Measurements from ENCODE around the gene ADH1A. TPM values are rescaled to one million over a fixed set of nuclear protein-coding genes. Genes with fewer than 3 reads are reported as not detected.

Gene ADH1A
- total RNA-seq, 1 experiment from 2014 or later, result not detected

DNA sequence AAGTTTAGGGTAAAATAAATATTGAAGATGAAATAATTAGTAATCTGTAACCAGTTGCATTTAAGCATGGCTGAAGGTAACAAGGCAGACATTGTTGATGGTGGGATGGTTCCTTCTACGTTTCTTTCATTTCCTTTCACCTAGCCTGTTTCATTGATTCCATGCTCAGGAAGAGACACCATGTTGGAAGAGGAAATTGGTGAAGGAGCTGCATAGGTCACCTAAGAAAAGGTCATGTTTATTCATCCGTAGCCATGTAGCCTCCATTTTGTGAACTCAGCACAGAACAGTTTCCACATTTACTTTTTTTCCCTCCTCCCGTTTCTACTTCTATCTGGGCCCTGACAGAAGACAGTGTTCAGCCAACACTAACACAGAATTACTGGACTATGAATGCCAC lies 26.6 kb upstream of the ADH1A start:
- no peak overlapping the region for H3K14ac ChIP-seq (ENCODE audit: insufficient read depth, low read length)
- H3K9me3 ChIP-seq (ENCODE audit: control insufficient read depth, low read depth, low read length), result no peaks in the 10 kb centered on the region
- H3T11ph ChIP-seq (ENCODE audit: low read length), result no peak overlapping the region
- TF ChIP-seq, protein P1, sequence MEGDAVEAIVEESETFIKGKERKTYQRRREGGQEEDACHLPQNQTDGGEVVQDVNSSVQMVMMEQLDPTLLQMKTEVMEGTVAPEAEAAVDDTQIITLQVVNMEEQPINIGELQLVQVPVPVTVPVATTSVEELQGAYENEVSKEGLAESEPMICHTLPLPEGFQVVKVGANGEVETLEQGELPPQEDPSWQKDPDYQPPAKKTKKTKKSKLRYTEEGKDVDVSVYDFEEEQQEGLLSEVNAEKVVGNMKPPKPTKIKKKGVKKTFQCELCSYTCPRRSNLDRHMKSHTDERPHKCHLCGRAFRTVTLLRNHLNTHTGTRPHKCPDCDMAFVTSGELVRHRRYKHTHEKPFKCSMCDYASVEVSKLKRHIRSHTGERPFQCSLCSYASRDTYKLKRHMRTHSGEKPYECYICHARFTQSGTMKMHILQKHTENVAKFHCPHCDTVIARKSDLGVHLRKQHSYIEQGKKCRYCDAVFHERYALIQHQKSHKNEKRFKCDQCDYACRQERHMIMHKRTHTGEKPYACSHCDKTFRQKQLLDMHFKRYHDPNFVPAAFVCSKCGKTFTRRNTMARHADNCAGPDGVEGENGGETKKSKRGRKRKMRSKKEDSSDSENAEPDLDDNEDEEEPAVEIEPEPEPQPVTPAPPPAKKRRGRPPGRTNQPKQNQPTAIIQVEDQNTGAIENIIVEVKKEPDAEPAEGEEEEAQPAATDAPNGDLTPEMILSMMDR (conservative IDR thresholded peaks at IDR 0.05), result no peak
- no peak for DNase-seq
- H3K4me1 Mint-ChIP-seq, result peaks cover 7 to 10% of the 10 kb centered on the region in 2 experiments
- no peak overlapping the region for H4K5ac ChIP-seq (ENCODE audit: insufficient read length, low read depth, low read length)
- no peak overlapping the region for H3K27ac ChIP-seq (ENCODE audit: insufficient read length, low read depth, low read length)
- H4K91ac ChIP-seq (ENCODE audit: insufficient read length, low read depth, low read length), result no peak overlapping the region
- no peak overlapping the region for H3K27ac Mint-ChIP-seq
- H3K23me2 ChIP-seq (ENCODE audit: insufficient read length, low read depth, low read length, poor library complexity, severe bottlenecking), result no peaks in the 10 kb centered on the region
- H2AFZ ChIP-seq (ENCODE audit: low read length), result no peak overlapping the region
- no CpG with 5 or more reads among the region's 3 CpGs for WGBS (ENCODE audit: extremely low coverage, insufficient read length, low lambda C conversion rate)
- H2BK12ac ChIP-seq (ENCODE audit: insufficient read length, low read depth, low read length), result no peak overlapping the region
- no peaks in the 10 kb centered on the region for H3K79me1 ChIP-seq (ENCODE audit: insufficient read depth, low read depth, low read length, poor library complexity, severe bottlenecking)
- no peak overlapping the region for H3K4me2 ChIP-seq (ENCODE audit: insufficient read depth, insufficient read length, low read length)
- H3K23ac ChIP-seq (ENCODE audit: insufficient read length, low read depth, low read length), result no peak overlapping the region
- H4K8ac ChIP-seq (replicated peaks; ENCODE audit: insufficient read length, low read depth, low read length), result no peak overlapping the region
- no peak overlapping the region for H3K9ac ChIP-seq (ENCODE audit: extremely low read depth, insufficient read length, low read length)
- H2BK20ac ChIP-seq (ENCODE audit: low read depth, low read length, poor library complexity, severe bottlenecking), result no peak overlapping the region
- no peak overlapping the region for H3K4ac ChIP-seq (ENCODE audit: low read depth, low read length)
- no peaks in the 10 kb centered on the region for H3K79me2 ChIP-seq (ENCODE audit: insufficient read depth, low read length)
- no peaks in the 10 kb centered on the region for H3K27me3 Mint-ChIP-seq (ENCODE audit: low read depth)
- no peak overlapping the region for H3K18ac ChIP-seq (ENCODE audit: insufficient read length, low read depth, low read length)
- H2BK120ac ChIP-seq (ENCODE audit: low read depth, low read length, poor library complexity, severe bottlenecking), result no peak overlapping the region
- no peaks in the 10 kb centered on the region; the same call in 1 of the 2 replicates for H3K4me1 ChIP-seq (ENCODE audit: insufficient read depth, low read length)
- H2BK5ac ChIP-seq (ENCODE audit: insufficient read length, low read length), result no peak overlapping the region
- no peak overlapping the region for H2AK5ac ChIP-seq (ENCODE audit: insufficient read length, low read length)
- H4K20me1 ChIP-seq (ENCODE audit: control insufficient read depth, insufficient read depth, insufficient read length), result no peaks in the 10 kb centered on the region
- H3K56ac ChIP-seq (ENCODE audit: insufficient read length, low read depth, low read length), result no peak overlapping the region
- no peak overlapping the region for H3K4me3 Mint-ChIP-seq
- H2BK15ac ChIP-seq (ENCODE audit: low read depth, low read length), result no peak overlapping the region
- H3K9me3 Mint-ChIP-seq, result no peaks in the 10 kb centered on the region
- H3K27me3 ChIP-seq (ENCODE audit: insufficient read depth, low read length), result no peaks in the 10 kb centered on the region
- H3K36me3 Mint-ChIP-seq (ENCODE audit: insufficient read depth in 1 of 3, low read depth in 3 of 3), result no peaks in the 10 kb centered on the region
